IPS-20b (cell line): Measurements from ENCODE around the gene RAB2B.

Experiments used
- H3K27ac ChIP-seq: one replicate; pipeline ENCODE4 v1.5.1; 2013; ENCODE audit warnings: low read length
- H3K27me3 ChIP-seq: 2 replicates; pipeline ENCODE4 v1.6.1; 2013; ENCODE audit warnings: mild to moderate bottlenecking, low read length, inconsistent platforms; ENCODE audit not compliant: insufficient read depth
- H3K36me3 ChIP-seq: 2 replicates; pipeline ENCODE4 v1.6.1; 2013; ENCODE audit warnings: low read depth, mild to moderate bottlenecking, inconsistent platforms, low read length, moderate library complexity; ENCODE audit not compliant: insufficient read depth
- H3K4me1 ChIP-seq: 2 replicates; pipeline ENCODE4 v1.6.1; 2013; ENCODE audit warnings: mild to moderate bottlenecking, control low read depth, inconsistent platforms, low read length, moderate library complexity; ENCODE audit not compliant: insufficient read depth
- H3K4me3 ChIP-seq: 2 replicates; pipeline ENCODE4 v1.5.1; 2013; ENCODE audit warnings: mild to moderate bottlenecking, low read length, inconsistent platforms
- H3K9ac ChIP-seq: 2 replicates; pipeline ENCODE4 v1.6.1; 2013; ENCODE audit warnings: low read depth, mild to moderate bottlenecking, inconsistent platforms, low read length, moderate library complexity
- H3K9me3 ChIP-seq: 2 replicates; pipeline ENCODE4 v1.6.1; 2013; ENCODE audit warnings: mild to moderate bottlenecking, low read depth, low read length, inconsistent platforms; ENCODE audit not compliant: insufficient read depth

RAB2B gene

DNA sequence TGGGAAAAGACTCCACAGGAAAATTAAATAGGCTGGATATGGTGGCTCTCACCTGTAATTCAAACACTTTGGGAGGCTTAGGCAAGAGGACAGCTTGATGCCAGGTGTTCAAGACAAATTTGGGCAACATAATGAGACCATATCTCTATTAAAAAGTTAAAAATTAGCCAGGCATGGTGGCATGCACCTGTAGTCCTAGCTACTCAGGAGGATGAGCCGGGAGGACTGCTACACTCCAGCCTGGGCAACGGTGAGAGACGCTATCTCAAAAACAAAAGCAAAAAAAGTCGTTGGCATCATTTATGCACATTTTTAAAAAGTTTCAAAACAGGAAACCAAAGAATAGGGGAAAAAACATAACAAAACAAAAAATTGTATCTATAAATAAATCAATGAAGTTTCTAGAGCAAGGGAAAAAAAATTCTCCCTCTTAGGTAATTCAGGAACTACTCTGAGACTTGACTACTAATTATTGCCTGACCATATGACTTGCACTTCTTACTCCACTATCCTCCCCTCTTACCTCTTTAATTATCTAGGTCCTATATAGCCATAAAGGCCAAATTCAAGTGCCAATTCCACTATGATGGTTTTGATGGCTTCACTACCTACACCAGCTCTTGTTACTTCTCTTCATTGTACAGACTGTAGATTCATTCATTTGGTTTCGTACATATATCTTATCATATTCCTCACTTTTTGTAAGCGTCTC, 32.8 kb upstream of the RAB2B start:
- Histone ChIP-seq H3K27me3 (no peaks in the 10 kb centered on the region), H3K36me3 (peaks cover 38% of the 10 kb centered on the region), H3K9me3 (no peaks in the 10 kb centered on the region), H3K27ac (no peak overlapping the region), H3K9ac (peak overlapping the region; percentile 97; the same call in 1 of the 2 replicates), H3K4me3 (peak overlapping the region; percentile 98), H3K4me1 (peaks cover 5% of the 10 kb centered on the region; the same call in 1 of the 2 replicates)

GRCh38 chr14:21506557-21506956, 29.8 kb upstream of the RAB2B start:
- Histone ChIP-seq H3K27me3 (no peaks in the 10 kb centered on the region), H3K9ac (no peak overlapping the region), H3K4me3 (no peak overlapping the region), H3K36me3 (peaks cover 66% of the 10 kb centered on the region), H3K9me3 (no peaks in the 10 kb centered on the region), H3K4me1 (peaks cover 5% of the 10 kb centered on the region; the same call in 1 of the 2 replicates), H3K27ac (no peak overlapping the region)

GRCh38 chr14:21505012-21505553, 28.3 kb upstream of the RAB2B start:
- Histone ChIP-seq H3K9me3 (no peaks in the 10 kb centered on the region), H3K27me3 (no peaks in the 10 kb centered on the region), H3K27ac (no peak overlapping the region), H3K9ac (no peak overlapping the region), H3K4me3 (no peak overlapping the region), H3K36me3 (peaks cover 81% of the 10 kb centered on the region), H3K4me1 (peaks cover 4% of the 10 kb centered on the region; the same call in 1 of the 2 replicates)

- H3K9me3 ChIP-seq = no peaks in the 10 kb centered on the region
- peaks cover 10% of the 10 kb centered on the region; the same call in 1 of the 2 replicates for H3K4me1 ChIP-seq
- no peak overlapping the region for H3K4me3 ChIP-seq
- no peak overlapping the region for H3K27ac ChIP-seq
- H3K36me3 ChIP-seq = peaks cover 88% of the 10 kb centered on the region
- H3K9ac ChIP-seq = no peak overlapping the region
- no peaks in the 10 kb centered on the region for H3K27me3 ChIP-seq
Measured at GRCh38 chr14:21503376-21503775, 26.6 kb upstream of the RAB2B start.

DNA sequence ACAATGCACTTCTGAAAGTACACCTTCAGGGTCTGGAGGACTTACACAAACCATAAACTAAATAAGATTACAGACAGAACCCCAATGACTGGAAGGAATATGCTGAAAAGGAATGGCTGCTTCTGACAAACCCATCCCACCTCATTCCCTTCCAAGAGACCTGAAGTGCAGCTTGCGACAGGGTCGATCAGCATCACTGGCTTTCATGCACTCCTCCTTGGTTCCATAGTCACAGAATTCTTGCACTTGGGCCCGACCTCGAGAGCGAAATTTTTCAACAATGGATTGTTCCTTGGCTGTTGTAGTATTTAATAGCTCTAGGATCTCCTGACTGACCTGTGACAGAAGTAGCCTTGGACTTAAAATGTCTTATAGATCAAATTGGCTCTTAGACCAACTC, 24.8 kb upstream of the RAB2B start:
- Histone ChIP-seq H3K9ac (no peak overlapping the region), H3K9me3 (no peaks in the 10 kb centered on the region), H3K27ac (no peak overlapping the region), H3K36me3 (peaks cover 90% of the 10 kb centered on the region), H3K4me1 (peaks cover 10% of the 10 kb centered on the region; the same call in 1 of the 2 replicates), H3K4me3 (no peak overlapping the region), H3K27me3 (no peaks in the 10 kb centered on the region)

GRCh38 chr14:21498540-21499526, 22.1 kb upstream of the RAB2B start:
- peak overlapping the region; percentile 21; the same call in 1 of the 2 replicates for H3K9ac ChIP-seq
- no peak overlapping the region for H3K27ac ChIP-seq
- H3K27me3 ChIP-seq = no peaks in the 10 kb centered on the region
- H3K36me3 ChIP-seq = peaks cover 95% of the 10 kb centered on the region
- H3K4me1 ChIP-seq = peaks cover 10% of the 10 kb centered on the region
- no peaks in the 10 kb centered on the region for H3K9me3 ChIP-seq
- H3K4me3 ChIP-seq = no peak overlapping the region

DNA sequence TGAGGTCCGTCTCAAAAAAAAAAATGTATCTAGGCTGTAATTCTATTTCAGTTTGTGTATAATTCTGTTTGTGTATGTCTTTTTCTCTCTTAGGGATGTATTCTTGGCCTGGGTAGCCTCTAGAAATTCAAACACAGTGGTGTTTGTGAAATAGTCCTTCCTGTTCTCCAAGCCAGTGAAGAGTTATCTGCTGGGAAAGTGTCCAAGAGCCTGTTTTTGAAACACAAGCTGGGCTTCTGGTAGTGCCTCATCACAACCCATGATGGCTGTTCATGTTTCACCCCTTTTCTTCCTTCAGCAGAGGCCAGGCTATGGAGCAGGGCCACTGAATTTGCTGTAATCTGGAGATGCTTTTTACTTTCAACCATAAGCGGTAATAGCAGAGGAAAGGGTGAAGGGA, 19.7 kb upstream of the RAB2B start:
- Histone ChIP-seq H3K36me3 (peaks cover 90% of the 10 kb centered on the region), H3K4me3 (no peak overlapping the region), H3K9me3 (no peaks in the 10 kb centered on the region), H3K9ac (no peak overlapping the region), H3K27ac (no peak overlapping the region), H3K4me1 (peaks cover 10% of the 10 kb centered on the region), H3K27me3 (no peaks in the 10 kb centered on the region)

DNA sequence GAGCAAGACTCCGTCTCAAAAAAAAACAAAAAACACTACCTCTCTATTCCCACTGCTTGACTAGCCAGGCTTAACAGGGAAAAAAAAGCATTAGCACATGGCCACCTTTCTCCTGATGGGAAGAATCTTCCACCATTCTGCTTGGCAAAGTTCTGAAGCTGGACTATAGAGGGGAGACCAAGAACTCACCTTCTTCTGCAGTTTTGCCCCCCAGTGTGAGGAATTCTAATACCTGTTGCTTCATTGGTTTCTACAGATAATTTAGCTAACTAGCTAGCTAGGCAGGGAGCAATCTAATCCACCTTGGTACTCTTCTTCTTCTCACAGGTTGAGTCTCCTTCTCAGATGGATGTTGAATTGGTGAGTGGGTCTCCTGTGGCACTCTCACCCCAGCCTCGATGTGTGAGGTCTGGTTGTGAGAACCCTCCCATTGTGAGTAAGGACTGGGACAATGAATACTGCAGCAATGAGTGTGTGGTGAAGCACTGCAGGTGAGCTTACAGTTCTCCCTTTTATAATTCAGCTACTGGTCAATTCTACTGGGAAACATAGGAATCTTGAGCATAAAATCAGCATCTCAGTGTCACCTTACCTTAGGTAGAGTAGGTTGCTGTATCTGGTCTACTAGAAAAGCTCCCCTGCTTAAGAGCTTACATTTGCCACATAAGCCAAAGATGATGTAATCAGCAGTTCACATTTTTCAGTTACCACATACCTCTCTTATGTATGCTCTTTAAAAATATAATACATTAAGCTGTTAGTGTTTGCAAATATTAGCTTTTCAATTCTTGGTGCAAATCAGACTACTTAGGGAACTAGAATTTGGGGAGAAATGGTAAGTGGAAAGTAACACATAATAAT, 18.4 kb upstream of the RAB2B start:
- Histone ChIP-seq H3K9me3 (no peaks in the 10 kb centered on the region), H3K4me3 (no peak overlapping the region), H3K4me1 (peaks cover 10% of the 10 kb centered on the region), H3K27me3 (no peaks in the 10 kb centered on the region), H3K9ac (no peak overlapping the region), H3K36me3 (peaks cover 89% of the 10 kb centered on the region), H3K27ac (no peak overlapping the region)

DNA sequence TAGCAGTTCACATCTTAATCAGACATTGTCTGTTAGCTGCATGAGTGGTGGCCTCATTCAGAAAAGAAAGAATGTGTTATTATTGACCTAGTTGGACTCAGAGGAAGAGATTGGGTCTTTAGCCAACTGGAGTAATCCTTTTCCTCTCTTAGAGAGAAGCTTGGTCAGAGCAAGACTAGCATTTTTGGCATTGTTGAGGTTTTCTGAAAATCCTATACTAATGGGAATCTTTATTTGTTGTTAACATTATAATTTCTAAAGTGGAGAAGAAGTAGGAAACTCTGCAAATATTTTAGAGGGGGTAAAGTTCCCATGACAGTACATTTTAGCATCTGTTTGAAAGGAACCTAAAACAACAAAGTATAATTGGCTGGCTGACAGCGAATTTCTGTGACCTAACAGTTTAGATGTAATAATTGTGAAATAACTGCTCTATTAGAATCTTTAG, 9.9 kb upstream of the RAB2B start:
- no peak overlapping the region for H3K4me3 ChIP-seq
- peaks cover 52% of the 10 kb centered on the region for H3K36me3 ChIP-seq
- H3K9me3 ChIP-seq = no peaks in the 10 kb centered on the region
- H3K4me1 ChIP-seq = no peaks in the 10 kb centered on the region
- H3K27ac ChIP-seq = no peak overlapping the region
- H3K9ac ChIP-seq = no peak overlapping the region
- no peaks in the 10 kb centered on the region for H3K27me3 ChIP-seq

DNA sequence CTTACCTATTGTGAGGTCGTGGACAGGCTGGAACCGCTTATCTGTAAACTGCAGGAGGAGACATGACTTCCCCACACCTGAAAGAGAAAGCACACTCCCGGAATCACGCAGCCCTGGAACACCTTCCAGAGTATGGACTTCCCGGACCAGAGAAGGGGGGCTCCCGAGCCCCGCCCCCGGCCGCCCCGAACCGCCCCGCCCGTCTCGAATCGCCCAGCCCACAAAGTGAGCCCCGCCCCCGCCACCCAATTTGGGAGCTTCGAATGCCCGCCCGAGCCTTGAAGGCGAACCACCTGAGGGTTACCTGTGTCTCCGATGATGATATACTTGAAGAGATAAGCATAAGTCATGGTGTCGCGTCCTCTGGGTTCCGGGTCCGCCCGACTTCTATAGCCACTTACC, 235 bp downstream of the RAB2B start:
- no peaks in the 10 kb centered on the region for H3K9me3 ChIP-seq
- H3K36me3 ChIP-seq = peaks cover 28% of the 10 kb centered on the region
- H3K27me3 ChIP-seq = no peaks in the 10 kb centered on the region
- peak overlapping the region; percentile 99 for H3K4me3 ChIP-seq
- peak overlapping the region; percentile 21 for H3K27ac ChIP-seq
- peak overlapping the region; percentile 93 for H3K9ac ChIP-seq
- peaks cover 3% of the 10 kb centered on the region; the same call in 1 of the 2 replicates for H3K4me1 ChIP-seq
